GM12865 (cell line): ENCODE data around the gene KCNT1.
A peak's percentile ranks its signal among the peaks of the same experiment; 100 is the strongest.

Source experiments
- DNase-seq: peaks from one replicate; pipeline ENCODE4 v3.0.0; 2010; ENCODE audit warnings: low read depth
- H3K4me3 ChIP-seq: 2 replicates; pipeline ENCODE4 v1.5.1; 2011; ENCODE audit warnings: mild to moderate bottlenecking, low read depth, low read length, control low read depth
- TF ChIP-seq, protein P1 (sequence below): IDR thresholded peaks from 2 replicates; pipeline ENCODE4 v1.5.1; 2011; ENCODE audit warnings: low read length, control low read depth, low read depth, inconsistent platforms; ENCODE audit not compliant: insufficient read depth; ENCODE audit errors: missing control alignments

The KCNT1 gene

DNA sequence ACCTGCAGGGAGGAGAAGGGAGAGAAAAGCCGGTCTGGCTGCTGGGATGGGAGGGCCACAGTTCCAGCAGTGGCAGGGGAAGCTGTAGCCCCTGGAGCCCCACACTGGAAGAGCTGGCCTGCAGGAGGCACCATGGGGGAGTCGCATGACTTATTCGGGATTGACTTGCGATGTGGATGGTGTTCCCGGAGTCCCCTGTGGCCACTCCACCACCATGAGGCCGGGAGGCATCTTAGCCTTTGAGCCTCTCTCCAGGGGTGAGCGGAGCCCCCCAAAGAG, 92.0 kb downstream of the KCNT1 start:
- TF ChIP-seq, protein P1, sequence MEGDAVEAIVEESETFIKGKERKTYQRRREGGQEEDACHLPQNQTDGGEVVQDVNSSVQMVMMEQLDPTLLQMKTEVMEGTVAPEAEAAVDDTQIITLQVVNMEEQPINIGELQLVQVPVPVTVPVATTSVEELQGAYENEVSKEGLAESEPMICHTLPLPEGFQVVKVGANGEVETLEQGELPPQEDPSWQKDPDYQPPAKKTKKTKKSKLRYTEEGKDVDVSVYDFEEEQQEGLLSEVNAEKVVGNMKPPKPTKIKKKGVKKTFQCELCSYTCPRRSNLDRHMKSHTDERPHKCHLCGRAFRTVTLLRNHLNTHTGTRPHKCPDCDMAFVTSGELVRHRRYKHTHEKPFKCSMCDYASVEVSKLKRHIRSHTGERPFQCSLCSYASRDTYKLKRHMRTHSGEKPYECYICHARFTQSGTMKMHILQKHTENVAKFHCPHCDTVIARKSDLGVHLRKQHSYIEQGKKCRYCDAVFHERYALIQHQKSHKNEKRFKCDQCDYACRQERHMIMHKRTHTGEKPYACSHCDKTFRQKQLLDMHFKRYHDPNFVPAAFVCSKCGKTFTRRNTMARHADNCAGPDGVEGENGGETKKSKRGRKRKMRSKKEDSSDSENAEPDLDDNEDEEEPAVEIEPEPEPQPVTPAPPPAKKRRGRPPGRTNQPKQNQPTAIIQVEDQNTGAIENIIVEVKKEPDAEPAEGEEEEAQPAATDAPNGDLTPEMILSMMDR, result no peak
- no peak for DNase-seq
- no peak overlapping the region for H3K4me3 ChIP-seq

DNA sequence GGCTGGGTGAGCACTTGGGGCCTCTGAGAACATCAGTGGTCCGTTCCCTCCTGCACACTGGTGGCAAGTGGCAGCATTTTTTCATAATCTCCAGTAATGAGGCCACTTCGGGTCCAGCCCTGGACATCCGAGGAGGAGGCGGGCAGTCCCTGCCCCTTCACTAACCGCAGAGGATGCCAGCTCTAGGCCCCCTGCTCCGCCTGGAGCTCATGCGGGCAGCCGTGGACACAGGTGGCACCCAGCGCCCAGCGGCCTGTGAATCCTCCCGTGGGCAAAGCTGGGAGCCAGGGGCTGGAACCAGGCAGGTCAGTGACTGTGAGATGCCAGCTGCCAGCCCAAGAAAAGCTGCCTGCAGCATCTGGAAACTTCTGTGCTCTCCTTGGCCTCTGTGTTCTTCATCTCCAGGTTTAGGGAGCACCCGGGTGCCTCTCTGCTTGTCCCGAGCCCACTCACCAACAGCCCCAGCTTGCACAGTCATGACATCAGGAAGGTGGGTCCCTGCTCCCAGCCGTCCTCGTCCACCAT, 92.4 kb downstream of the KCNT1 start:
- no peak for DNase-seq
- TF ChIP-seq, protein P1, result no peak
- H3K4me3 ChIP-seq, result no peak overlapping the region

DNA sequence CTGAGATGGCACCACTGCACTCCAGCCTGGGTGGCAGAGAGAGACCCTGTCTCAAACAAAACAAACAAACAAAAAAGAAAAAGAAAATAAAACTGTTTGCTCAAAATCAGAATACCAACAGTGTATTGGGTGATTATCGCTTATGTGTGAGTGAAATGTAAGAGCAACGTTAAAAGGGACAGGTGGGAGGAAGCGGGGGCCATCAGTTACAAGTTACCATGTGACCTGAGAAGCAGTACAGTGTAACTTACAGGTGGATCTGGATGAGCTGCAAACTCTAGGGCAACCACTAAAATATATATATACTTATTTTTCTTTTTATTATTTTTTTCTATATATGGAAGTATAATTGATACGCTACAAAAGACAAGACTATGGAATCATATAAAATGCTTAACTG, 93.4 kb downstream of the KCNT1 start:
- TF ChIP-seq, protein P1, result no peak
- no peak for DNase-seq

DNA sequence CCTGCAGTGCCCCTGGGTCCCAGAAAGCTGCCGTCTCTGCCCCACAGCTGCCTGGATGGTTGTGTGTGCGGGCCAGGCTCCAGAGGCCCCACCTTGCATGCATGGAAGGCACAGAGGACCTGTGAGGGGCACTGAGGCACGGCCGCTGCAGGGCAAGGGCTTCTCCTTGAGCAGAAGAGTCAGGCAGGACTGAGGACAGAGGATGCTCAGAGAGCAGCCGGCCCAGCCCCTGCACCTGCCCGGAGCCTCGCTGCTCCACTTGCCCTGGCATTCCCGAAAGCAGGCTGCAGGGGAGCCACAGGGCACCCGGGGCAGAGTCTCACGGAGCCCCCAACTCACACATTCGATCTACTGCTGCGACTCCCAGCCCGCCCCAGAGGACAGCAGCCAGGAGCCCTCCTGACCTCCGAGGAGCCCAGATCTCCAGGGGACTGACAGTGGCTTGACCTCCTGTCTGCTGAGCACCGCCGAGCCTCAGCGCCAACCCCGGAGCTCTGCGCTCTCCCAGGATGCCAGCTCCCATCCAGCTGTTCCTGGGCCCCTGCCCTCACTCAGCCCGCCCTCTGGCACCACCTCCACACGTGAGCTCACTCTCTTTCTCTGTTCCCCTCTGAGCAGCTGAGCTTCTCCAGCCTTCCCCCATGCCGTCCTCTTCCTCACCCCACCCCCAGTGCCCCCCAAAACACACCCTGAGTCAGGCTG, 95.0 kb downstream of the KCNT1 start:
- H3K4me3 ChIP-seq, result no peak overlapping the region
- DNase-seq, result no peak
- TF ChIP-seq, protein P1, result no peak

More for the DNA sequence above, 93.4 kb downstream of the KCNT1 start:
- H3K4me3 ChIP-seq, result no peak overlapping the region

DNA sequence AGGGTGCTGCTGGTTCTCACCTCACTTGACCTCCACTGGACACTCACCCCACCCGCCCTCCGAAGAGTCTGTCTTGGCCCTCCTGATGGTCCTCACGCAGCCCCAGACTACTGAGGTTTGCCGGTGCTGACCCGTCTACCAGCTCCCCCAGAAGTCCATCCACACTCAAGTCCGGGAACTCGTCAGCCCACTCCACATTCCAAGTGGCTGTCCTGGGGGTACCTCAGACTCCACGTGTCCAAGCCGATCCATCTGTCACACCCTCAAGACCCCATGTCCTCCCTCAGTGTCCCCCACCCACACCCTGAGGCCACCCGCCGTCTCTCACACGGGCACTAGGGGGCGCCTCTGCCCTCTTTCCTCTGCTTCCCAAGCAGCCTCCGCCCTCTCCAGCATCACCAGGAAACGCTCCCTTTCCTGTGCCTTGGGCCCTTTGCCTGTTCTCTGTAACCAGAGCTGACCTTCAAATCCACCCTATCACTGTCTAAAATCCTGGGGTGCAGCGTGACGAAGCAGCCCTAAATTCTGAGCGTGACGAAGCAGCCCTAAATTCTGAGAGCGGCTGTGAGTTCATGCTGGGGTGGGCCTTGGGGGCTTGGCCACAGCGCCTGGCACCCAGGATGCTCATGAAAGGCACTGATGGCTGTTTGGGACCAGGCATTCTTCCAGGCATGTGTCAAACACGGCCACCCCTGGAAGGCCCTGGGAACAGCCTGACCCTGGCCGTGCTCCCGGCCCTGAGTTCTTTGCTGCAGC, 95.7 kb downstream of the KCNT1 start:
- TF ChIP-seq, protein P1, result peak; percentile 66
- no peak overlapping the region for H3K4me3 ChIP-seq
- peak; percentile 11 for DNase-seq

DNA sequence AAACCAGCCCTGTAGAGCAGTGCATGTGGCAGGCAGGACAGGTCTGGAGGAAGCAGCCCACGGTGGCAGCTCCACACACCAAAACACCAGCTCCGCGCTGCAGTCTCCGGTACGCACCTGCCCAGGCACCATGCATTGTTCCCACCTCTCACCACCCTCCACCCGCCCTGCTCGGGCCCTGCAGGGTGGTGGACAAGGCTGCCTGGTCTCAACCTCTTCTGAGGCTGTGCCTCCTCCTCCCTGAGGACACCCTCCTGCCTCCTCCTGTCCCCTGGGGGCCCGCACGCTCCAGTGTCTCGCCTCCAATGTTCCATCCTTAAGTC, 96.2 kb downstream of the KCNT1 start:
- TF ChIP-seq, protein P1, result no peak
- DNase-seq, result no peak

More for the DNA sequence above, 96.2 kb downstream of the KCNT1 start:
- no peak overlapping the region for H3K4me3 ChIP-seq
